Vagina (tissue), 2 donors: Measurements from ENCODE around the gene BTNL2. TPM values are rescaled to one million over a fixed set of nuclear protein-coding genes. Genes with fewer than 3 reads are reported as not detected.
"Not testable (repeated sequence)": the region's sequence is repeated elsewhere in the genome, so short reads cannot be mapped to it uniquely, and the experiment has no call there.

Experiments used
- DNase-seq, 2 donors: peaks; one replicate each; pipeline ENCODE4 v3.0.0-alpha.2; 2017; ENCODE audit errors: extremely low spot score in 2 of 2
- H3K27ac ChIP-seq: fragments of 200-600 bp; sonication (generic); one replicate; pipeline ENCODE4 v1.5.1; 2019
- H3K27me3 ChIP-seq: fragments of 200-600 bp; sonication (generic); one replicate; pipeline ENCODE4 v1.5.1; 2019
- H3K36me3 ChIP-seq, 2 donors: fragments of 200-600 bp; sonication (generic); one replicate each; pipeline ENCODE4 v1.5.1; 2017 to 2019
- H3K4me1 ChIP-seq: fragments of 200-600 bp; sonication (generic); one replicate; pipeline ENCODE4 v1.5.1; 2019
- H3K4me3 ChIP-seq, 2 donors: fragments of 200-600 bp; sonication (generic); 1 replicate in 1 of 2; 2 replicates in 1 of 2; pipeline ENCODE4 v1.5.1; 2016 to 2019
- H3K9me3 ChIP-seq: fragments of 200-600 bp; sonication (generic); one replicate; pipeline ENCODE4 v1.5.1; 2019
- CTCF ChIP-seq, 3 experiments: fragments of 450-650 bp in 2 of 3; fragments of 200-600 bp in 1 of 3; sonication (generic) in 1 of 3; IDR thresholded peaks; one replicate each; pipeline ENCODE4 v1.5.1; 2017 to 2019; ENCODE audit warnings: antibody characterized with exemption in 3 of 3, mild to moderate bottlenecking in 2 of 3, moderate library complexity in 2 of 3
- POLR2A ChIP-seq, 2 donors: fragments of 450-650 bp; IDR thresholded peaks; one replicate each; pipeline ENCODE4 v1.6.1; 2017; ENCODE audit warnings: antibody characterized with exemption in 2 of 2, mild to moderate bottlenecking in 2 of 2, moderate library complexity in 2 of 2
- POLR2AphosphoS5 ChIP-seq, 2 donors: sonication (generic); formaldehyde crosslinking; IDR thresholded peaks; one replicate each; pipeline ENCODE4 v1.9.0; 2017; ENCODE audit warnings: antibody characterized with exemption in 2 of 2, mild to moderate bottlenecking in 2 of 2, low read depth in 1 of 2; ENCODE audit not compliant: insufficient read depth in 1 of 2
- intact Hi-C: fragments of 100-400 bp; cut with DNase I; formaldehyde crosslinking; loops from one replicate; pipeline ENCODE4 v1.15.1; 2023
- total RNA-seq: library from RNA; depleted of rRNA; stranded (reverse); fragments of >200 nt; gene quantifications from one replicate; pipeline ENCODE4 v1.2.3, GENCODE V29; 2016

BTNL2 gene
- total RNA-seq, 1 donor from 2014 or later, result not detected

- Histone ChIP-seq H3K27me3 (no peaks in the 10 kb centered on the region), H3K27ac (no peak overlapping the region), H3K4me1 (no peaks in the 10 kb centered on the region), H3K4me3 (no peak overlapping the region), H3K36me3 (no peaks in the 10 kb centered on the region), H3K9me3 (no peaks in the 10 kb centered on the region)
- TF ChIP-seq POLR2A (IDR thresholded peaks at IDR 0.05) (no peak), POLR2AphosphoS5 (IDR thresholded peaks at IDR 0.05; ENCODE audit: insufficient read depth in 1 of 2, low read depth in 1 of 2) (no peak), CTCF (IDR thresholded peaks at IDR 0.05) (no peak)
- intact Hi-C loops, result no loop called here
- DNase-seq, result no peak
Measured at GRCh38 chr6:32436995-32437836, 30.2 kb upstream of the BTNL2 start.

- no peaks in the 10 kb centered on the region for H3K9me3 ChIP-seq
- H3K27ac ChIP-seq, result no peak overlapping the region
- no peaks in the 10 kb centered on the region for H3K27me3 ChIP-seq
- H3K4me1 ChIP-seq, result no peaks in the 10 kb centered on the region
- no peak overlapping the region for H3K4me3 ChIP-seq
- no peak for DNase-seq
- H3K36me3 ChIP-seq, result no peaks in the 10 kb centered on the region
- TF ChIP-seq POLR2A (IDR thresholded peaks at IDR 0.05) (no peak), POLR2AphosphoS5 (IDR thresholded peaks at IDR 0.05; ENCODE audit: insufficient read depth in 1 of 2, low read depth in 1 of 2) (no peak), CTCF (IDR thresholded peaks at IDR 0.05) (no peak)
- intact Hi-C loops, result no loop called here
Measured at GRCh38 chr6:32436186-32436585, 29.2 kb upstream of the BTNL2 start.

- H3K36me3 ChIP-seq, H3K4me1 ChIP-seq, H3K9me3 ChIP-seq, DNase-seq, H3K27me3 ChIP-seq, intact Hi-C loops, H3K27ac ChIP-seq, H3K4me3 ChIP-seq: not testable (repeated sequence)
Measured at GRCh38 chr6:32433950-32434349, 27.0 kb upstream of the BTNL2 start.

- Histone ChIP-seq H3K27me3 (no peaks in the 10 kb centered on the region), H3K4me1 (no peaks in the 10 kb centered on the region), H3K9me3 (no peaks in the 10 kb centered on the region), H3K36me3 (no peaks in the 10 kb centered on the region), H3K4me3 (no peak overlapping the region), H3K27ac (no peak overlapping the region)
- intact Hi-C loops, result no loop called here
- DNase-seq, result no peak
- no peak for TF ChIP-seq POLR2AphosphoS5 (IDR thresholded peaks at IDR 0.05; ENCODE audit: insufficient read depth in 1 of 2, low read depth in 1 of 2)
- TF ChIP-seq CTCF (IDR thresholded peaks at IDR 0.05), result peak in 2 of 3 experiments; percentile 19 to 48
- no peak for TF ChIP-seq POLR2A (IDR thresholded peaks at IDR 0.05)
Measured at GRCh38 chr6:32432050-32432450, 25.1 kb upstream of the BTNL2 start.

- Histone ChIP-seq H3K4me3 (no peak overlapping the region), H3K27me3 (no peaks in the 10 kb centered on the region), H3K9me3 (no peaks in the 10 kb centered on the region), H3K36me3 (no peaks in the 10 kb centered on the region), H3K27ac (no peak overlapping the region), H3K4me1 (no peaks in the 10 kb centered on the region)
- intact Hi-C loops, result no loop called here
- TF ChIP-seq POLR2AphosphoS5 (IDR thresholded peaks at IDR 0.05; ENCODE audit: insufficient read depth in 1 of 2, low read depth in 1 of 2) (no peak), CTCF (IDR thresholded peaks at IDR 0.05) (no peak), POLR2A (IDR thresholded peaks at IDR 0.05) (no peak)
- no peak for DNase-seq
Measured at GRCh38 chr6:32431142-32431541, 24.2 kb upstream of the BTNL2 start.
